Measurements from ENCODE around the gene CASTOR1. TPM values are rescaled to one million over a fixed set of nuclear protein-coding genes. Genes with fewer than 3 reads are reported as not detected.
A peak's percentile ranks its signal among the peaks of the same experiment; 100 is the strongest.

CASTOR1 gene
- total RNA-seq, 1 donor from 2014 or later: 9.8 TPM

- no peak for DNase-seq (ENCODE audit: low read depth)
These were observed 4.6 kb downstream of the CASTOR1 start for GRCh38 chr22:30284666-30285065.

DNA sequence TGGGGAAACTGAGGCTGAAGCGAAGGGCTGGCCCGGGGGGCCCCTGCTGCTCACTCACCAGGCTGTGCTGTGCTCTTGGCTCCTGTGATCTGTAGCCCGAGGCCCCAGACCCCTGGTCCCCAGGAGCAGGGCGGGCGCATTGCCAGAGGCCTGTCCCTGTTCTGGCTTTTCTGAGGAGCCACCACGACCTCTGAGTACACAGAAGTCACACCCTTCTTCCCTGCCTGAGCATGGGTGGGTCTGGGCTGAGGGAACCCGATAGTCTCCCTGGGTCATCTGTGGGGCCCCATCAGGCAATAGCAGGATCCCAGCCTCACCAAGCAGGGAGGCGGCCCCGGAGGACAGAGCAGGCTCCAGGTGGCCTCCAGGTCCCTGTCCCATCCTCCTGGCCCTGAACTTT lies 5.1 kb downstream of the CASTOR1 start:
- no peak for DNase-seq (ENCODE audit: low read depth)

DNA sequence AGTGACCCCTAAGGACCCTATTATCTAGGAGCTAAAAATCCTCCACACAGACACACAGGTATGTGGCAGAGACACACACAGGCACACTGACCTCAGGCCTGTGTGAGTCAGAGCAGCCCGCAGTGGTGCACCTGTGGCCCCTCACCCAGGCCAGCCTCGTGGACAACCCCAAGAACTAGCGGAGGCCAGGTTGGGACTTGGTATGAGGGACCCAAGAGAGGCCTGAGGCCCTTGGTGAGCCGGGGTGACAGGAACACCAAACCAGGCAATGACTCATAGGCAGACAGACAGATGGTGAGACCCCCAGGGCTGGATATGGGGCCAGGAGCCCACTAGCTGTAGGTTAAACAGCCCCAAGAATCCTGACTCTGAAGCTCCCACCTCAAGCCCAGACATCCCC lies 6.0 kb downstream of the CASTOR1 start:
- DNase-seq (ENCODE audit: low read depth): no peak

DNA sequence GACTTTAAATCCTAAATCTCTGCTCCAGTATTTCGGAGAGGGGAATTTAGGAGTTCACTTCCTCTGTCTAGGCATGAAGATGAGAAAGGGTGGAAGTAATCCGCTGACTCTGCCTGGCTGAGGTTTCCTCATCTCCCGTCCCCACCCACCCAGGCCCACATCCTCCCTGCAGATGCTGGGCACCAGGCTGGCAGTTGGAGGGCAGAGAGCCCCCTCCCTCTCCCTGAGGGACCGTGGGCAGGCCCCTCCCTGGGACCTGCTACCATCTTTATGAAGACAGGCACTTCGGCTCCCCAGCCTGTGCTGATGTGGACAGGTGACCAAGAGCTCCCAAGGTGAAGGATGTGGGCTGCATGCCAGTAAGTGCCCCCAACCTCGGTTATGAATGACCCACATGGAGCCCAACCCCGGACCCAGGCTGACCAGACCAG lies 6.7 kb downstream of the CASTOR1 start:
- DNase-seq (ENCODE audit: low read depth): no peak

- no peak for DNase-seq (ENCODE audit: low read depth)
These were observed 8.8 kb downstream of the CASTOR1 start for GRCh38 chr22:30280505-30280904.

DNA sequence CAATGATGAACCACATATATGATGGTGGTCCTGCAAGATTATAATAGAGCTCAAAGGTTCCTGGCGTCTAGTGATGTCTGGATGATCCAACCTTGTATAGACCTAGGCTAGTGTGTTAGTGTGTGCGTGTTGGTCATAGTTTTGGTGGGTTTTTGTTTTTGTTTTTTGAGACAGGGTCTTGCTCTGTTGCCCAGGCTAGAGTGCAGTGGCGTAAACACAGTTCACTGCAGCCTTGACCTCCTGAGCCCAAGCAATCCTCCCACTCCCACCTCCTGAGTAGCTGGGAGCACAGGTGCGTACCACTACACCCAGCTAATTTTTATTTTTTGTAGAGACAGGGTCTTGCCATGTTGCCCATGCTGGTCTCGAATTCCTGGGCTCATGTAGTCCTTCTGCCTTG lies 9.4 kb downstream of the CASTOR1 start:
- DNase-seq (ENCODE audit: low read depth): no peak

DNA sequence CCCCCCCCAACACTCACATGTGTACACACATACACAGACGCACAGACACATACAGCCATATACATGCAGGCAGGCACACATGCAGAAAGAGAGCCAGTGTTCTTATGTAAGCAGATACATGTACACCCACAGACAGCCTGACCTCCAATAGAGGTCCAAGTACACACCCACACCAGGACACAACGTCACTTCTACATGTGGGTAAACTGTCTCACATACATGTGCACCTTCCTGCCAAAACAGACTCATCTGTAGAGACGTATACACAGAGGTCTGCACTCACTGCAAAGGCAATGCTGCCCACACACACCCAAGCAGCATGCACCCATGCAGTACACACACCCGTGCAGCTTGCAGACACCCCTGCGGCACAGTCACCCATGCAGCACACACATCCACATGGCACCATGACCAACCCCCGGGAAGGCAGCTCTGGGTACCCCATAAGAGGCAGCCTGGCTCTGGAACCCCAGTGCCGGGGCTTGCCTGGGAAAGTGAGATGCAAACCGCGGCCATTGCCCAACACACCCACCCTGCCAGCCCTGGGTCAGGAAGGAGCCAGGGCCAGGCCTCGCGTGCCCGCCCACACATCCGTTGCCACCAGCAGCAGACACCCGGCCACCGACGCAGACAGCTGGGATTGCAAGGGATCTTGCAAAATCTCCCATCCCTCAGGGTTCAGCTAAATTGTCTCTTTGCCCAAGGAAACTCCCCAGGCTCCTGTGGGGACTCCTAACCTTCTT lies 10.1 kb downstream of the CASTOR1 start:
- no peak for DNase-seq (ENCODE audit: low read depth)

GRCh38 chr22:30277547-30278344 lies 11.6 kb downstream of the CASTOR1 start:
- DNase-seq (ENCODE audit: low read depth): peak; percentile 61

DNA sequence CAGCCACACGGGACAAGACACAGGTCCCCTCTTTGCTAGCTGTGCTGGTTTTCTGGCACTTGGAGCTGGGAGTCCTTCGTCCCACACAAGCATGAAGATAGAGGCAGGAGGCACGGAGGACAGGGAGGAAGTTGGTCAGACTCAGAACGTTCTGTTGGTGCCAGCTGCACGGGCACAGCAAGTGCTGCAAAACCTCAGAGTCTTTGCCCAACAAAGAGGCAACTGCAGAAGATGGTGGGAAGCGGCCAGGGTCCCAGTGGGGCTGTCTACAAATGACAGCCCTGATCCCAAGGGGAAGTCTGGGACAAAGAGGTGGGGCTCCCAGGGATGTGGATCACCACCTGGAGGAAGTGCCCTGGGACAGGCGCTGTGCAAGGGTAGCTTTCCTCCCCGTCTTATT lies 13.3 kb downstream of the CASTOR1 start:
- DNase-seq (ENCODE audit: low read depth): no peak

DNA sequence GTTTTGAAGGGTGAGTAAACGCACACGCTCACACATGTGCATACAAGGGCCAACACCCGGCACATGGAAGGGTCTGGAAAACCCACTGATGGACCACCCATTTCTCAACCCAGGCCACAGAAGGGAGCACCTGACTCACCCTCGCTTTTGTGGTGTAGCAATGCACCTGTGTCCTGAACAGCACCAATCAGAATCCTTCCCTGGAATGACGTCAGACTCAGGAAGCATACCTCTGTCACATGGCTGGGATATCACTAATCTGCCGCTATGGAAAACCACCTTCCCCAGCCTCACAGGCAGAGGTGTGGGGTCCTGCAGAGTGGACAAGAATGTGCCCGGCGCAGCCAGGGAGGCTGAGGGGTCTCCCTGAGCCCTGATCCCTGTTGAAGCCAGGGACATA lies 13.7 kb downstream of the CASTOR1 start:
- no peak for DNase-seq (ENCODE audit: low read depth)

- no peak for DNase-seq (ENCODE audit: low read depth)
These were observed 14.9 kb downstream of the CASTOR1 start for GRCh38 chr22:30274437-30274812.

DNA sequence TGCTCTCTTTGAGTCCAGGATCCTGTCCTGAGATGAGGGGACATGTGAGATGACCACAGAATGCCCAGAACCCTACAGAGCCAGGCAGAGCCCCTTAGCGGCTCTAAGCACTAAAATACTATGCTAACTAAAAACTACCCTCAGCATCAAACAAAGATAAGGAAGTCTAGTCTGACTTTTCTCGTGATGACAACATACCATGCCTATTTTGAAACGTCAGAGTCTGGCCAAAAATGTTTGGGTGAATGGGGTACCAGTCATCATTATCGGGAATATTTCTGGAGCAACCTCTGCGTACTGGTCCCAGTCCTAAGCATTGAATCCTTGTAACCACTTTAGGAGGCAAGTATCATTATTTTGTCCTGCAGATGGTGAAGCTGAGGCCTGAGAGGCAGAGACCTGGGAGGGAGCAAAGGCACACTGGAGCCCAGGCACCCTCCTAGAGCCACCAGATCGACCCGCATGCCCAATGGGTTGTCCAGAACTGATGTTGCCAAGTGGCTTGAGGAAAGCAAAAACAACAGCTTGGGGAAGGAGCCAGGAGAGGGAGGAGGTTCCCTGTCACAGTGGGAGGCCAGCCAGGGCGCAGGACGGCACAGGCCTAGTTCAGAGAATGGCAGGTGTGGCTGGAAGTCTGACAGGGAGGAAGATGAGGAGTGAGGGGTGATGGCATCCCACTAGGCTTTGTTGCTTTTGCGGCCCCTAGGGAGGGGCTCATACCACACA lies 15.4 kb downstream of the CASTOR1 start:
- DNase-seq (ENCODE audit: low read depth): no peak

DNA sequence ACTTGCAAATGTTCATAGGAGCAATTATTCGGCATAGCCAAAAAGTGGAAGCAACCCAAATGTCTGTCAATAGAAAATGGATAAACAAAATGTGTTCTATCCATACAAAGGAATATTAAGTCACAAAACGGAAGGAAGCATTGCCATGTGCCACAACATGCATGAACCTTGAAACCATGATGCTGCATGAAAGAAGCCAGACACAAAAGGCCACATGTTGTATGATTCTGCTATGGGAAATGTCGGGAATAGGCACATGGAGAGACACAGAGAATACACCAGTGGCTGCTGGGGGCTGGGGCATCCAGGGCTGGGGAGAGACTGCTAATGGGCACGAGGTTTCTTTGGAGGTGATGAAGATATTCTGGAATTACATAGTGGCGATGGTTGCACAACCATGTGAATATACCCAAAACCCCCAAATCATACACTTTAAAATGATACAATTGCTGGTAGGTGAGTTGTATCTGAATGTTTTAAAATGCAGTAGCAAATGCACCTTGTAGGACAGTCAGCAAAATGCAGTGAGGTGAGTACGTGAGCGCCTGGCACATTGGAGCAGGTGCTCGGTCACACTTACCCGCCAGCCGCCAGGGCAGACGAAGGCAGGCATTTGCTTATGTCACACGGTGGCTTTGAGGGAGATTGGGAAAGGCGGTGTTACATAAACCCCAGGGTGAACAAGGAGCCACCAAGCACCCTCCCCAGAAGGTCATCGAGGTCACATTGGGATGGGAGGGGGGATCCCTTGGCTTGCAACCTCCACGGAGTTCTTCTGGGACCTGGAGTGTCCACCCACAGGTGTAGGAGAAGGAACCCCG lies 16.3 kb downstream of the CASTOR1 start:
- DNase-seq (ENCODE audit: low read depth): no peak

DNA sequence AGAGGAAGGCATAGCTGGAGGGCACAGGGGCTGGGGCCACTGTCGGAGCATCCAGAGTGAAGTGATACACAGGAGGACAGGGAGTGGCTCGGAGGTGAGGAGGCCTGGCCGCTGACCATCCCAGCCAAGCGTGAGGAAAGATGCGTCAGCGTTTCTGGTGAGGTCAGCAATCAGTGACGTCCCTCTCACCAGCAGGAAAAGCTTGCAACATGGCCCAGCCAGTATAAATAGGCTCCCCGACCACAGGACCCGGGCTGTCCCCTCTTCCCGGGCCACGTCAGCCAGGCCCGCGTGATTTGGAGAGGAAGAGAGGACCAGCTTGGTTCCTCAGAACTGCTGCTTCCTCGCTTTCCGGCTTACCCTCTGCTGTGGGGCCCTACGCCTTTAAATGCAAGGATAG lies 18.5 kb downstream of the CASTOR1 start:
- DNase-seq (ENCODE audit: low read depth): peak; percentile 72

DNA sequence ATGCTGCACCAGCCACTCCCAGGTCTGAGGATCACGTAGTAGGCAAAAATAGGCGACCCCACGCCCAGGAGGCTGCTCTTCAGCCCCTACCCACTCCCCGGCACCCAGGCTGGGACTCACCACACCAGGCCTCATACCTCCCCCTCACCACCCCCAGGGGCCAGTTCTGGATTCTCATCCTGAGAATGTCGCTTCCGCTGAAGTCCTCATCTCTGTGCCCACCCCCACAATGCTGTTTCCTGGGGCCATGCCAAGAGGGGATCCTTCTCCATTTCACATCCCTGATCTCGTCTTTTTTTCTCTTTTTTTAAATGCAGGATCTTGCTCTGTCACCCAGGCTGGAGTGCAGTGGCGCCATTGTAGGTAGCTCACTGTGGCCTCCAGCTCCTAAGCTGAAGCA lies 21.0 kb downstream of the CASTOR1 start:
- no peak for DNase-seq (ENCODE audit: low read depth)

DNA sequence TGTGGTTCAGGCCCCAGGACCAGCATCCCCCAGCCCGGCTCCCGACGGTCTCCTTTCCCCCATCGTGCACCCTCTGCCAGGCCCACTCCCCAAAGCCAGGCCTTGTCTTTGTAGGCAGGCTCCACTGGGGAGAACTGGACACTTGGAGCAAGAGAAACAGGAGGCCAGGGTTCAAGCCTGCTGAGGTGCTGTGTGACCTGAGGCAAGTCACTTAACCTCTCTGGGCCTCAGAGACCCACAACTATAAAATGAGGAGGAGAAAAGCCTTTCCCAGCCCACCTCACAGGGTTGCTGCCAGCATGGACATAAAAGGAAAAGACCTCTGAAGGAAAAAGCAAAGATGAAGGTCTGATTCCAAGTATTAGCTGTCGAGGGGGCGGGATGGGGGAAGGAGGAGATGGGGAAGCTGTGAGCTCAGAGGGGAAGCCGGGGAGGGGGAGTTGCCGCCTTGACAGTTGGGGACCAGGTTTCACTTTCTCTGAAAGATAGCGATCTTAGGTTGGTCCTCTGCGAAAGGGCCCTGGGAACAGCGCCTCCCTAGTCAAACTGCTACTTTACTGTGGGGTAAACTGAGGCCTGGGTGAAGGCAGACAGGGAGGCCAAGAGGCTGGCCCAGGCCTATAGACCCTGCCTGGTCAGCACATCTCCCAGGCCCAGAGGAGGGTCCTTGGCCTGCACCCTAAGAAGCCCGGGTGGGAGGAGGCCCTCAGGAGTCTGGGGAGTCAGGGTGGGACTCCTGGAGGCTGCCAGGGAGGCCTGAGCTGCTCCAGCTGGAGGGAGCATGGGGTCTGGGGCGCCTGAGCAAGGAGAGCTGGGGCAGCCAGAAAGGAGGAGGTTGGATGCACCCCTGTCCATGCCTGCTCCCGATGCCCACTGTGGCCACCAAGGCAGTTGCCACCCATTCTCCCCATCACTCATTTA lies 21.7 kb downstream of the CASTOR1 start:
- DNase-seq (ENCODE audit: low read depth): no peak

DNA sequence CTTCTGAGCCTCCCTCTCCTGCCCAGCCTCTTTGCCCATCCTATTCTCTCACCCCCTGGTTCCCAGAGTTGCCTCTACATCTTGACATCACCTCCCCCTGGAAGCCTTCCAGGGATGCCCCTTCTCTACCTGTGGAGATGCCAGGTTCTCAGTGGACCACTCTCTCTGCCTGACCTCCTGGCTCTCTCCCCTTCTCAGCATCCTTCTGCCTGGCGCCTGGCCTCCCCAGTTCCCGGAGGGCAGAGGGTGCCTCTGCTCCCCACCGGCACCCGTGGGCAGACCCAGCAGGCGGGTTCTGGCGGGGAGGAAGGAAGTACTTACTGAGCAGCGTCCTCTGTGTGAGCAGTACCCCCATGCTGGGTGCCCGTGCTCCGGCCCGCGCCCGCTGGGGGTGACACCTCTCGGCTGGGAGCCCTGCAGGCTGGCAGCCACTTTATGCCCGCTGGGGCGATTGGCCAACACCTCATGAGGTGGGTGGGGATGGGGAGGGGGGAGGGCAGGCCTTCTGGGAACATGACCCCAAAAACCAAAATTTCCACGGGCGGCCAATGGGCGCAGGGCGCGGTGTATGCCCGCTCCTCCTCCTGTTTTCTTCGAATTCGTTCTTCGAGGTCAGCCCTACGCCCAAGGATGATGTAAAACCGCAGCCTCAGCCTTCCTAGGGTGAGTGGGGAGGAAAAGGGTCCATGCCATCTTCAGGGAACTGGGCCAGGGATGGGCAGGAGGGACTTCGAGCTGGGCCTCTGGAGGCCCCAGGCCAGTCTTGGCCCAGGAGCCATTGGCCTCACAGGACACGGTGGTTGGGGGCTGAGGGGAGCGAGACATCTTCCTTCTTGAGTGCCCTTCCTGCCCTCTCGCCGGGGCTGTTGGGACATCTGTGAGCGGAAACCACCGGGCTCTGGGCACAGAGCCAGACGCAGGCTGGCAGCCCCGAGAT lies 22.6 kb downstream of the CASTOR1 start, which contains the start of gene OSM:
OSM (minus strand) TSS at position 407 of the 937 bp plus-strand sequence; CDS start at position 355, 52 bp downstream.
- DNase-seq (ENCODE audit: low read depth): no peak

- no peak for DNase-seq (ENCODE audit: low read depth)
These were observed 23.4 kb downstream of the CASTOR1 start for GRCh38 chr22:30265823-30266444.
